MM.1S (cell line): ENCODE data around the gene FANCC.

Experiments
- DNase-seq: peaks from one replicate; pipeline ENCODE4 v3.0.0-alpha.2; 2015
- H2AFZ ChIP-seq: fragments of 300-600 bp; sonication (generic); 2 replicates; pipeline ENCODE4 v1.6.0; 2016; ENCODE audit warnings: antibody characterized with exemption, low read length
- H3F3A ChIP-seq: fragments of 300-600 bp; sonication (generic); 2 replicates; pipeline ENCODE4 v1.6.1; 2016; ENCODE audit warnings: mild to moderate bottlenecking, antibody characterized with exemption, low read length, moderate library complexity, mixed read lengths; ENCODE audit not compliant: insufficient read depth
- H3K27ac ChIP-seq: fragments of 300-600 bp; sonication (generic); 2 replicates; pipeline ENCODE4 v1.5.1; 2016; ENCODE audit warnings: mild to moderate bottlenecking, low read length
- H3K27me3 ChIP-seq: fragments of 300-600 bp; sonication (generic); replicated peaks from 2 replicates; pipeline ENCODE4 v1.6.0; 2016; ENCODE audit warnings: low read length; ENCODE audit not compliant: insufficient read depth
- H3K36me3 ChIP-seq: fragments of 300-600 bp; sonication (generic); replicated peaks from 2 replicates; pipeline ENCODE4 v1.6.1; 2016; ENCODE audit warnings: mild to moderate bottlenecking, low read length, mixed read lengths; ENCODE audit not compliant: insufficient read depth
- H3K4me1 ChIP-seq: fragments of 300-600 bp; sonication (generic); 2 replicates; pipeline ENCODE4 v1.6.1; 2016; ENCODE audit warnings: low read length, mixed read lengths
- H3K4me2 ChIP-seq: fragments of 300-600 bp; sonication (generic); 2 replicates; pipeline ENCODE4 v1.6.0; 2016; ENCODE audit warnings: low read depth, low read length
- H3K4me3 ChIP-seq: fragments of 300-600 bp; sonication (generic); 2 replicates; pipeline ENCODE4 v1.5.1; 2016; ENCODE audit warnings: low read length, mixed read lengths
- H3K79me2 ChIP-seq: fragments of 300-600 bp; sonication (generic); 2 replicates; pipeline ENCODE4 v1.6.1; 2016; ENCODE audit warnings: mixed run types, low read length, mixed read lengths
- H3K9ac ChIP-seq: fragments of 300-600 bp; sonication (generic); 2 replicates; pipeline ENCODE4 v1.6.1; 2016; ENCODE audit warnings: low read length, mixed read lengths
- H3K9me2 ChIP-seq: fragments of 300-600 bp; sonication (generic); replicated peaks from 2 replicates; pipeline ENCODE4 v1.6.1; 2016; ENCODE audit warnings: mild to moderate bottlenecking, low read length, mixed read lengths; ENCODE audit not compliant: insufficient read depth
- H3K9me3 ChIP-seq: fragments of 300-600 bp; sonication (generic); replicated peaks from 2 replicates; pipeline ENCODE4 v1.6.1; 2016; ENCODE audit warnings: mild to moderate bottlenecking, low read length, mixed read lengths; ENCODE audit not compliant: insufficient read depth
- H4K20me1 ChIP-seq: fragments of 300-600 bp; sonication (generic); 2 replicates; pipeline ENCODE4 v1.6.1; 2016; ENCODE audit warnings: mild to moderate bottlenecking, low read length, moderate library complexity, mixed read lengths; ENCODE audit not compliant: insufficient read depth
- EZH2 ChIP-seq: fragments of 300-600 bp; sonication (generic); optimal IDR thresholded peaks from 2 replicates; pipeline ENCODE3; 2017; ENCODE audit warnings: low read depth, mild to moderate bottlenecking, antibody characterized with exemption, low read length, mixed read lengths
- EZH2phosphoT487 ChIP-seq: fragments of 300-600 bp; sonication (generic); IDR thresholded peaks from 2 replicates; pipeline ENCODE4 v1.6.1; 2018; ENCODE audit warnings: antibody characterized with exemption, low read length
- TF ChIP-seq, protein P1 (sequence below): fragments of 300-600 bp; sonication (generic); IDR thresholded peaks from 2 replicates; pipeline ENCODE4 v1.5.1; 2016; ENCODE audit warnings: antibody characterized with exemption, low read length, mixed read lengths

FANCC gene

DNA sequence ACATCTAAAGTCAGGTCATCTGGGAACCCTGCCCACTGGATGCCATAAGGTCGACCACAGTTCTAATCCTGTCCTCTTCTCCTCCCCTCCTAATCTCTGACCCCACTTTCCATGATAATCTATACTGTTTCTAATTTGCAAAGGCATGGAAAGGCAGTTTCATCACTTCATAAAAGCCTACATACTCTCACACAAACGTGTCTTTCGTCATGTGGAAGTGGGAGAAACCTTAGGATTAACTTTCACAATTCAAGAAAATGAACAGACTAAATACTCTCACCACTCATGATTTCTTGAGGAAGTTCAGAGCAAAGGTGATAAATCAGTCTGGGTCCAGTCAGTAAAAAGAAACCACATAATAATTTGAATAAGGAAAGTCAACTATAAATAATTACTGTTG is 5.5 kb downstream of the FANCC start:
- TF ChIP-seq EZH2 (no peak), EZH2phosphoT487 (no peak)
- TF ChIP-seq, protein P1, sequence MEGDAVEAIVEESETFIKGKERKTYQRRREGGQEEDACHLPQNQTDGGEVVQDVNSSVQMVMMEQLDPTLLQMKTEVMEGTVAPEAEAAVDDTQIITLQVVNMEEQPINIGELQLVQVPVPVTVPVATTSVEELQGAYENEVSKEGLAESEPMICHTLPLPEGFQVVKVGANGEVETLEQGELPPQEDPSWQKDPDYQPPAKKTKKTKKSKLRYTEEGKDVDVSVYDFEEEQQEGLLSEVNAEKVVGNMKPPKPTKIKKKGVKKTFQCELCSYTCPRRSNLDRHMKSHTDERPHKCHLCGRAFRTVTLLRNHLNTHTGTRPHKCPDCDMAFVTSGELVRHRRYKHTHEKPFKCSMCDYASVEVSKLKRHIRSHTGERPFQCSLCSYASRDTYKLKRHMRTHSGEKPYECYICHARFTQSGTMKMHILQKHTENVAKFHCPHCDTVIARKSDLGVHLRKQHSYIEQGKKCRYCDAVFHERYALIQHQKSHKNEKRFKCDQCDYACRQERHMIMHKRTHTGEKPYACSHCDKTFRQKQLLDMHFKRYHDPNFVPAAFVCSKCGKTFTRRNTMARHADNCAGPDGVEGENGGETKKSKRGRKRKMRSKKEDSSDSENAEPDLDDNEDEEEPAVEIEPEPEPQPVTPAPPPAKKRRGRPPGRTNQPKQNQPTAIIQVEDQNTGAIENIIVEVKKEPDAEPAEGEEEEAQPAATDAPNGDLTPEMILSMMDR = no peak
- Histone ChIP-seq H3F3A (peaks cover 4% of the 10 kb centered on the region), H3K9ac (no peak overlapping the region), H3K9me2 (no peaks in the 10 kb centered on the region), H3K4me3 (no peak overlapping the region), H3K36me3 (no peaks in the 10 kb centered on the region), H3K9me3 (no peaks in the 10 kb centered on the region), H3K4me2 (no peak overlapping the region), H3K27ac (no peak overlapping the region), H4K20me1 (no peaks in the 10 kb centered on the region), H3K27me3 (no peaks in the 10 kb centered on the region), H3K79me2 (peaks cover 65% of the 10 kb centered on the region), H3K4me1 (0 out of 2 replicates have a peak, but pooled peaks cover 9% of the 10 kb centered on the region), H2AFZ (no peak overlapping the region)
- DNase-seq = no peak

DNA sequence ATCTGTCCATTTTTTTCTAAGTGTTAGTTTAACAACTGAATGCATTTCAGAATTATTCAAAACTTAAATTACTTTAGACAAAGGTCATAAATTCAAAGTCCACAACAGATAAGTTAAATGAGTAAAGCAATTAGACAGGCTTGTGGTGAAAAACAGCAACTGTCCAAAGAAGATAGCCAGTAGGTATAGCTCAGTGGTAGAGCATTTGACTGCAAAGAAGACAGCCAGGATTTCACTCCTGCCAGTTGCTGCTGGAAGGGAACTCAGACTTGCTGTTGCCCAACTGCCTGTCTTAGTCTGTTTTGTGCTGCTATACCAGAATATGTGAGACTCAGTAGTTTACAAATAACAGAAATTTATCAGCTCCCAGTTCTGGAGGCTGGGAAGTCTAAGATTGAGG is 10.0 kb downstream of the FANCC start:
- no peak overlapping the region for H3K4me2 ChIP-seq
- no peaks in the 10 kb centered on the region for H3K4me1 ChIP-seq
- no peak overlapping the region for H2AFZ ChIP-seq
- no peaks in the 10 kb centered on the region for H3K27me3 ChIP-seq
- no peaks in the 10 kb centered on the region for H3K9me3 ChIP-seq
- no peak overlapping the region for H3K9ac ChIP-seq
- no peaks in the 10 kb centered on the region for H4K20me1 ChIP-seq
- no peak for DNase-seq
- H3K36me3 ChIP-seq = no peaks in the 10 kb centered on the region
- H3K27ac ChIP-seq = no peak overlapping the region
- H3K79me2 ChIP-seq = peaks cover 46% of the 10 kb centered on the region
- no peaks in the 10 kb centered on the region for H3F3A ChIP-seq
- H3K9me2 ChIP-seq = no peaks in the 10 kb centered on the region
- H3K4me3 ChIP-seq = no peak overlapping the region
- no peak for TF ChIP-seq EZH2phosphoT487
- TF ChIP-seq EZH2 = no peak
- TF ChIP-seq, protein P1 = no peak

DNA sequence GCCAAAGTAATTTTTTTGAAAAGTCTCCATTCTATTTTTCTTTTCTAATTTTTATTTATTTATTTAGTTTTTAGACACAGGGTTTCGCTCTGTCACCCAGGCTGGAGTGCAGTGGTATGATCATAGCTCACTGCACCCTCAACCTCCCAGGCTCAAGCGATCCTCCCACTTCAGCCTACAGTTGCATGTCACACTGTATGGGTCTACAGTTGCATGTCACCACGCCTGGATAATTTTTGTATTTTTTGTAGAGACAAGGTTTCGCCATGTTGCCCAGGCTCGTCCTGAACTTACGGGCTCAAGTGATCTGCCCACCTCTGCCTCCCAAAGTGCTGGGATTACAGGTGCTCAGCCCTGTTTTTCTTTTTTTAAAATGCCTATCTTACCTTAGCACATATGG is 10.7 kb downstream of the FANCC start:
- Histone ChIP-seq H3K9ac (no peak overlapping the region), H3K27ac (no peak overlapping the region), H3K9me3 (no peaks in the 10 kb centered on the region), H3K4me1 (no peaks in the 10 kb centered on the region), H3F3A (no peaks in the 10 kb centered on the region), H3K4me2 (no peak overlapping the region), H3K27me3 (no peaks in the 10 kb centered on the region), H3K79me2 (peaks cover 42% of the 10 kb centered on the region), H2AFZ (no peak overlapping the region), H3K4me3 (no peak overlapping the region), H3K36me3 (no peaks in the 10 kb centered on the region), H4K20me1 (no peaks in the 10 kb centered on the region), H3K9me2 (no peaks in the 10 kb centered on the region)
- no peak for DNase-seq
- TF ChIP-seq EZH2 (no peak), EZH2phosphoT487 (no peak)
- TF ChIP-seq, protein P1 = no peak
